GM19463 (cell line): ENCODE results near the gene TMEM184B.

Experiments
- ATAC-seq: cut with Tn5 transposase; IDR thresholded peaks from one replicate; pipeline ENCODE4 v1.9.1; 2021; ENCODE audit warnings: mild to moderate bottlenecking, moderate library complexity; ENCODE audit not compliant: unreplicated experiment

The TMEM184B gene

DNA sequence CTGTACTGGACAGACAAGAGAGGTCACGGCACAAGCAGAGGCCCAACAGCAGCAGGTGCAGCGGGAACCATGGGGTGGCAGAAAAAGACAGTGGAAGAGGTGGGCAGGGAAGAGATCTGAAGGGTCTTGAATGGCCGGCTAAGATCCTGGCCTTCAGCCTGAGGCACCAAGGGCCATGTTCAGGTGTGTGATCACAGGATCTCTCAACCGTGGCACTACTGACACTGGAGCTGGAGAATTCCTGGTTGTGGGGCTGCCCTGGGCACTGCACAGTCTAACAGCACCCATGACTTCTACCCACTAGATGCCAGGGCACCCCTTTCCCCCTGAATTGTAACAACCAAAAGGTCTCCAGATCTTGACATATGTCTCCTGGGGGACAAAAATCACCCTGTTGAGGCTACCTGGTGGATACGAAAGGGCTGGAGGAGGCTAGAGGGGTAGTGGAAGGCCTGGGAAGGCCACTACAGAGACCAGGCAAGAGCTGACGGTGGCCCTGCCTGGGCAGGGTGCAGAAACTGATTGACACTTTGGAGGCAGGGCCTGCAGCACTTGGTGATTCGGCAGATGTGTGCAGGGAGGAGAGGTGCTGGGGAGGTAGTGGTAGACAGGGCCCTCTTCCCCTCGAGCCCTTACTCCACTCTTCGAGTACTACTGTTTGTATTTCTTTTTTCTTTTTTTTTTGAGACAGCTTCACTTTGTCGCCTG, 36.1 kb upstream of the TMEM184B start:
- ATAC-seq: no peak

DNA sequence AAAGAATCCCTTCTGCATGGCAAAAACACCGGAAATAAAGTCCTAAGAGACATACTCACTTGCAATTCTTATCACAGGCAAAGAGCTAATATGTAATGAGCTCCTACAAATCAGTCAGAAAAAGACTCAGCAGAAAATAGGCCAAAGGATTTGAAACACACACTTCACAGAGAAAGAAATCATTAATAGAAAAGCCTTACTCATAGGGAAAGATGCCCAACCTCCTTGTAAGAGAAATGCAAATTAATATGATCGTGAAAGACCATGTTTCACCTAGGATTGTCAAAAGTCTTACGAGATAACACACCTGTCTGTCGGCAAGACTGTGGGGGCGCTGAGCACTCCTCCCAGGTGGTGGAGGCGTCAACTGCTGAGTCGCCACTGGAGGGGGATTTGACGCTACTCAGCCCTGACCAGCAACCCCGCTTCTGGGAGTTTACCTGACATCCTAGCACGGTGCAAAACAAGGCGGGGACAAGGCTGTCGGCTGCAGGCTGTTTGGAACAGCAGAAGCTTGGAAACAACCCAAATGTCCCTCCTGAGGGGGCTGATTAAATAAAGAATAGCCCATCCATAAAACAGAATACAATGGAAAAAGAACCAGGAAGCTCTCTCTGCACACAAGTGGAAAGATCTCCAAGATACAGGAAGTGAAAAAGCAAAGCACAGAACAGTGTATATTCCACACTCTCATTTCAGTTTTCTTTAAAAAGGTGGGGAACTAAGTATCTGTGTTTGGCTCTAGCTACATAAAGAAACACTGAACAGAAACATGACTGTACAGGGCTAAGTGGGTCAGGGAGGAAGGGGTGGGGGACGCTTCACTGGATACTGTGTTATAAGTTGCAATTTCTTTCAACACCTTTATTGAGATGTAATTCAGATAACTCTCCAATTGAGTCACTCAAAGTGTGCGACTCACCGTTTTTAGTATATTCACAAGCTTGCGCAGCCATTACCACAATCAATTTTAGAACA, 33.0 kb upstream of the TMEM184B start:
- peak; percentile 79 for ATAC-seq

DNA sequence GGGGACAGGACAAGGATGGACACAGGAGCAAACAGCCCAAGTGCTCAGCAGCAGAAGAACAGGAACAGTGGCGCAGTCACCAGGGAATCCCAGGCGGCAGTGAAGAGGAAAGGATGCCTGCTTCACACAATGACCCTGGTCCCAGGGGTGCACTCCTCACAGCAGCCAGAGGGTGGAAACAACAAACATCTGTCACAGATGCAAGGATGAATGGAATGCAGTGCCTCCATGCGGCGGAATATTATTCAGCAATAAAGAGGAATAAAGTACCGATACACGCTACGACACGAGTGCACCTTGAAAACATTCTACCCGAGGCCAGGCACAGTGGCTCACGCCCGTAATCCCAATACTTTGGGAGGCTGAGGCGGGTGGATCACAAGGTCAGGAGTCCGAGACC, 31.7 kb upstream of the TMEM184B start:
- ATAC-seq: no peak

DNA sequence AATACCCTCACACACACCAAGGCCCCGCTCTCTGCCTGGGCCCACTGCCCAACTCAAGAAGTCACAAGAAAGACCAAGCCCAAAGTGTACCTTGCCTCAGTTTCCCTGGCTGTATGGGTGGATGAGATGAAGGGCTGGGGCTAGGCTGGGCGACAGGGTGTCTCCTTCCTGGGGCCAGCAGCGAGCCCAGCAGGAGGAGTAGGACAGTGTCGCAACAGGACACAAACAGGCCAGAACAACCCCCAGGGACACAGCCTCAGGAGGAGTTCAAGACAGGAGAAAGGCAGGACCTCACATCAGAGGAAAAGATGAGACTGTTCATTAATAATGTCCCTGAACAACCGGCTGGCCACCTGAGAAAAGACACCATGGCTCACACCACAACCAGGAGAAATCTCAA, 31.2 kb upstream of the TMEM184B start:
- no peak for ATAC-seq

DNA sequence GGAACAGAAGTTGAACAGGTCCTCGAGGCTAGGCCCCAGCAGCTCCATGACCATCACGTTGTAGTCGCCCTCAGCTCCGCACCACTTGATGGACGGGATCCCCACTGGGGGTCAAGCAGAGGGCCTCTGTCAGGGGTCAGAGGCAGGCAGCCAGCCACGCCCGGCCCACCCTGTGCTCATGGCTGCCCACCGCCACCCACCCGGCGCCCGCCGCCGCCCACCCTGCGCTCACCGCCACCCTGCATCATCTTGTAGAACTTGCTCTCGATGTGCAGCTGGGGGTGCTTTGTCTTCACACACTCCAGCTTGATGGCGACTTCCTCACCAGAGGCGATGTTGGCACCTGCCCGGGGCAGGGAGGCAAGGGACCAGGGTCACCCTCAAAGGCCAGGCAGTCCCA, 30.1 kb upstream of the TMEM184B start:
- no peak for ATAC-seq

DNA sequence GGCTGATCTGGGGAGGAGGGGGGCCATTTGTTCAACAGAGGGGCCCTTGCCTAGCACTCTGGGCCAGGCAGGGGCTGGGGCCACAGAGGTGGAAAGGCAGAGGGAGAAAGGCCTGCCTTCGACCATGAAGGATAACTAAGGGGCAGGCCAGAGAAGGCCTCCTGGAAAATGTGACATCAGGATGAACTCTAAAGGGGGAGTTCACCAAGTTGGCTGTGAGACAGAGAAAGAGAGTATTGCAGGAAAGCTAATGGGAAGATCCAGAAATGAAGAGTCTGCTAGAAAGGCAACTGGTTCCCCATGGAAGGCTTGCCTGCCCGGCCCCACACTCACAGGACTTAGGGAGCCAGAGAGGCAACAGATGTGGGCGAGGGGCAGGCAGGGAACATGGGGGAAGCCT, 28.1 kb upstream of the TMEM184B start:
- no peak for ATAC-seq

DNA sequence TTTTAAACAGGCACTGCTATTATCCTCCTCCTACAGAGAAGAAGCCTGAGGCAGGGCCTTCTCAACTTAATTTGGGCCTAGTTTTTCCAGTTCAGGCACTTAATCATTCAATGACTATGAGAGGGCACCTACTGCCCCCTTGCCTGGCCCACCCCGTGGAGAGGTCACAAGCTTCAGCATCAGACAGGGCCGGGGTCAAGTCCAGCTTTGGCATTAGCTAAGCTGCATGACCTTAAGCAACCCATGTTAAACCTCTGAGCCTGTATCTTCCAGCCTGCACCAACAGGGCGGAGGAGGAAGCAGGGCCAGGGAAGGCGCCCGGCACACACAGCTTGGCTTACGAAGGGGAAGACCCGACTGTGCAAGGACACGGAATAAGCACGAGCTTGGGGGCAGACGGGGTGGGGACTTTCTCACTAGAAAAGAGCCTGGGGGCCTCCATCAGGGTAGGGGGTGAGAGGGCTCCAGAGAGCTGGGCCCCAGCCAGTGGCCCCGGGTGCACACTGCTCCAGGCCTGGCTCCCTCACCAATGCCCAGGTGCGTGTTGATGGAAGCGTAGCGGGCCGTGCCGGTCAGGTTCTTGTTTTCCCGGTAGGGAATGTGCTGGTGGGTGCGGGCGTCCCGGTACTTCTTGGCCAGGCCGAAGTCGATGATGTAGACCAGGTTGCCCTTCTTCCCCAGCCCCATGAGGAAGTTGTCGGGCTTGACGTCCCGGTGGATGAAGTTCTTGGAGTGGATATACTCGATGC, 27.6 kb upstream of the TMEM184B start:
- ATAC-seq: no peak

DNA sequence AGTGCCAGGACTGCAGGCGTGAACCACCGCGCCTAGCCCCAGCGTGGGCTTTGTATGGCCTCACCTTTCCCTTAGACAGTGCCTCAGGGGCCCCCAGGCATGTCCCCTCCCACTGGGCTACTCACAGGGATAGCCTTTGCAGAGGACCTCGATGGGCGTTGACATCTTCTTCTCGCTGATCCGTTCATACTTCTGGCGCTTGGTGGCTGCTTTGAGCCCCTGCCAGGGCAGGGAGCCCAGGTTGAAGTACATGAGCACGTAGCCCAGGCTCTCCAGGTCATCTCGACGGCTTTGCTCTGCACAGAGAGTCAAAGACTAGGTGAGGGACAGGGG, 26.9 kb upstream of the TMEM184B start:
- ATAC-seq: no peak

DNA sequence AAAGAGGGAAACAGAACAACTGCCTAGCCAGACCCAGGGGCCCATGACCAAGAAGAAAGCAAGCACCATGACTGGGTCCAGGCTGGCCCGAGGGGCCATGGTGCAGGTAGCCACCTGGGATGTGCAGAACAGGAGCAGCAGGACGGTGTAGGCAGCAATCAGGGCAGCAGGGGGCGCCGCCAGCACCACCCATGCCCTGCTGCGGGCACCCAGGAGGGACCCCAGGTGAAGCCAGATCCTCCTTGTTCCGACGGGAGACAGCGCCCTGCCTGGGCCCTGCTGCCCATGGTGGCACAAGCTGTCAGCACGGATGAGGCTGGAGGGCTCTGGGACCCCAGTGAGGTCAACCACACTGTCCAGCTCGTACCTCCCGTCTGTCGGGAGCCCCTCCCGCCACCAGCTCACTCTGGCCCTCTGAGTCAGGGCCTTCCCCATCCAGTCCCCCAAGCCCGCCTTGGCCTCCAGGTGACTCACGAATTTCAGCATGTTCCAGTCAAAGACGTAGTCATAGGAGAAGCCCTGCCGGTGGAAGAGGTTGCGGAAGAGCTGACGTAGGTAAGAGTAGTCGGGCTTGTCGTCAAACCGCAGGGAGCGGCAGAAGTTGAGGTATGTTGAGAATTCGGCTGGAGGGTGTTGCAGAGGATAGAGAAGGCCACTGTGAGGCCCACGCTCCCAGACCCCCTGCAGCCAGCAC, 25.6 kb upstream of the TMEM184B start:
- ATAC-seq: no peak

DNA sequence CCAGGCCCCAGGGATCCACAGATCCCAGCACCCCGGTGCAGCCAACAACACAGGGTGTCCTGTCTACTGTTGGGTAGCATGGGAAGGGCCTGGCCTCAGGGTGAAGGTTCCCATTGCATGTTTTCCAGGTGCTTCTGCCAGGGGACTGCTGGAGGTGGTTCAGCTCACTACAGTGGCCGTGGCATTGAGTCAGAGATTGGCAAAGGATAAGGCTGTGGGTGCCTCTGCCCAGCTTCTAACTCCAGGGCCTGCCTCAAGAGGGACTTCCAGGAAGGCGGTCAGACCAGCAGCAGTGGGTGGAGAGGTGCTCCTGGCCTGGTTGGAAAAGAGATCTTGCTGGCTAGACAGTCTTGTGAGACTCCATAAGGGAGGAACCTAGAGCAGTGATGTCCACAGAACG, 23.6 kb upstream of the TMEM184B start:
- no peak for ATAC-seq

DNA sequence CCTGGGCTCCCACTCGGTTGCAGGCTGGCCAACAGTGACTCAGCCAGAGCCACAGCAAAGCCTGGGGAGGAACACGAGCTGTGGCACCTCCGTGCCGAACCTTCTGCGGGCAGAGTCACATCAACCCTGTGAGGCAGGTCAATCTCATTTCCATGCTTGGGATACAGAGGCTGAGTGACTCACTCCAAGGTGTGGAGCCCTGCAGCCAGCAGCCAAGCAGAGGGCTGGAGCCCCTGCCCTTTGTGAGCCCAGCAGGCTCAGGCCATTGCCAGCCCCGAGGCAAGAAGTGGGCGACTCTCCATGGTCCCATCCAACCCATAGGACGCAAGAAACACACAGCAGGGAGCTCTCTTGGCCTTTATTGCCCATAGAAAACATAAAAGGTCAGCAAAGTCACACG, 23.1 kb upstream of the TMEM184B start:
- no peak for ATAC-seq

DNA sequence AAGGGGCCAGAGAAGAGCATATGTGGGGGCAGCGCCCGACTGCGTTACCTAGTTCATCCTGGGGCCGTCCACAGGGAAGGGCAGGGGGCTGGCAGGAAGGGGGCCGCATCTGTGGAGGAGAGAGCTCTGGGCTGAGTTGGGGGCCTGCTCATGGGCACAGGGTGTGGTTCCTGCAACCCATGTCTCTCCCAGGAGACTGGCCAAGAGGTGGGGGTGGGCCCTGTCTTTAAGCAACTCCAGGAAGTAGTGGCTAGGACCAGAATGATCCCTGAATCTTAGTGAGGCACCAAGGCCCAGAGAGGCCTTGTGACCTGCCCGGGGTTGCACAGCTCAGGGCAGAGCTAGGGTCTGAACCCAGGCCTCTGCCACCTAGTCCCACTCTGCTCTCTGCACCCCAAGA, 22.5 kb upstream of the TMEM184B start:
- ATAC-seq: no peak

DNA sequence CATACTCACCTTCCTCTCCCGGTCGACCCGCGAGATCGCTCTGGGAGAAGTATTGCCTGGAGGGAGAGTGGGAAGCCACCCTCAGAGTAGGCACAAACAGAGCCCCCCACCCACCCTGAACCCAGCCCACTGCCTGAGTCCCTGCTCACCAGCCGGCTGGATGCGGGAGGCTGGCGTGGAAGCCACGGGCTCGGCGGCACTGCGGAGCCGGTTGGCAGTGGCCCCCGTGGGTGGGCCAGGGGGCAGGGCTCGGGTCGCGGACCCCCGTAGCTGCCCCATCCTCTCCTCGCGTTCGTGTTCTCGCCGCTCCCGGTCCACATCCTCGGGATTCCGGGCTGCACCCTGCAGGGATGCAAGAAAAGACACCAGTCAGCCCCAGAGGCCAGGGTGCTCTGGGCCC, 21.4 kb upstream of the TMEM184B start:
- no peak for ATAC-seq

DNA sequence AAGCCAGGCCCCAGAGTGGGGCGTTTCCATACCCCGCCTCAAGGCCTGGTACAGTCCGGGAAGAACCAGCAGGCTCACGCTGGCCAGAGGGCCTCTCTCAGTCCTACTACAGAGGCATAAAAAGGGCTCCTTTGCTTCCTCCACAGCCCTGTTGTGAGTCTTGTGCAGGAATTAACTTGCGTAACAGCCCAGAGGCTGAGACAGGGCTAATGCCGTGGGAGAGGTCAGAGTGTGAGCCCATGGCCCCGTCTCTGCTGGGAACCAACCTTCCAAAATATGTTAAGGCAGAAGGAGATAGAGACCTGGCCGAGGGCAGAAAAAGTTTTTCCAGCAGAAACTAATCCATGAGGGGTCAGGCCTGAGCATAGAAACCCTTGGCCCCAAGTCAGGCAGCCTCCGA, 19.9 kb upstream of the TMEM184B start:
- no peak for ATAC-seq

DNA sequence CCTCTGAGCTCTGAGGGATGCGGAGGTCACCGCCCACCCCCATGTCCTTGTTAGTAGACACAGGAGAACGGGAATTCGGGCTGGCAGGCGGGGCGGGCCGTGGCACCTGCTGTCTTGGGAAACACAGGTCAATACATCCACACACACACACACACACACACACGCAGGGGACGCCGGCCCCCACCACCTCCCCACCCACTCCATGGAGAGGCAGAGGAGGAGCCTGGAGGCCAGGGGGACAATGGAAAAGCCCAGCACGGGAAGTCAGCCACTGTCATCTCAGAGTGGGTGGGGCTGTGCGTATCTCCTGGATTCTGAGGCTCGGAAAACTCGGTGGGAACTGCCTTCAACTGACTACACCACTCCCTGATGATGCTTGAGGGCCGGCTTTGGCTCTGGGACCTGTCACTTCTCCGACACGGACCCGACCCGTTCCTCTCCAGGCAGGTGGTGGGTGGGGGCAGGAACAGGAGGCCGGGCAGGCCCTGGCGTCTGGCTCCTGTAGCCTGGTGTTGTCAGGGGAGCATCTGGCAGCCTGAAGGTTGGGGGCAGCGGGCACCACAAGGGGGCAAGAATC, 18.5 kb upstream of the TMEM184B start:
- no peak for ATAC-seq

DNA sequence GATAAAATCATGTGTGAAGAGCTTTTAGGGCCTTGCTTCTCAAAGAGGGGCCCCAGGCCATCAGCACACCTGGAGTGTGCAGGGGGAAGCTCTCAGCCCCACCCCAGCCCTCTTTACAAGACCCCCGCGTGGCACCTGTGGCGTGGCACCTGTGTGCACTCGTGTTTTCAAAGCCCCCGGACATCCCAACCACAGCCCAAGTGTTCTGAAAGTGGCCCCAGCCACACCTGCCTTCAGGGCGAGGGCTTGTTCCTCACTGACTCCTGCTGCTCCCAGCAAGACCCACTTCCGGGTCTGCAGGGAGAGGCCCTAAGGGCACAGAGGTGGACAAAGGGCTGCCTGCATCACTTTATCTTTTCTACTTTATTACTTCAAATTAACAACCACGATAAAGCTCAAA, 17.5 kb upstream of the TMEM184B start:
- no peak for ATAC-seq

DNA sequence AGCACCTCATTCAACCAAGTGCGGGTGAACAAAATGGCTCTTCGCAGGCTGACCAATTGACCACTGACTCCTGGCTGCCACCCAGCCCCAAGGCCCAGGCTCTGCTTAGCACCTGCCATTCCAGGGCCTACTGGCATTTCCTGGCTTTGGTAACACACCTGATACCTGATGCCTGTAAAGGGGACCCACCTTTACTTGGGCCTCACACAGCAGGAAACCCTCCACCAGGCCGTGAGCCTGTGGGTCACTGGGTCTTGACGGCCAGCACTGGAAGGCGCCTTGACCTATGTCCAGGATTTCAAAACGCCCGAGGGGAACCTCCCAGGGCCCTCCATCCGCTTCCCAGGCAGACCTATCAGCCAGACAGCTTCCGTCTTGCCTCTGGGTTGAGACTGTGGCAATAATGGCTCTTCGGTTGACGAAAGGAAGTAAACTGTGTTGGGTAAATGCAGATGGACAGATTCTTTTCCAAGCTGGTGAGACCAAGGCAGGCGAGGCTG, 16.8 kb upstream of the TMEM184B start:
- no peak for ATAC-seq

DNA sequence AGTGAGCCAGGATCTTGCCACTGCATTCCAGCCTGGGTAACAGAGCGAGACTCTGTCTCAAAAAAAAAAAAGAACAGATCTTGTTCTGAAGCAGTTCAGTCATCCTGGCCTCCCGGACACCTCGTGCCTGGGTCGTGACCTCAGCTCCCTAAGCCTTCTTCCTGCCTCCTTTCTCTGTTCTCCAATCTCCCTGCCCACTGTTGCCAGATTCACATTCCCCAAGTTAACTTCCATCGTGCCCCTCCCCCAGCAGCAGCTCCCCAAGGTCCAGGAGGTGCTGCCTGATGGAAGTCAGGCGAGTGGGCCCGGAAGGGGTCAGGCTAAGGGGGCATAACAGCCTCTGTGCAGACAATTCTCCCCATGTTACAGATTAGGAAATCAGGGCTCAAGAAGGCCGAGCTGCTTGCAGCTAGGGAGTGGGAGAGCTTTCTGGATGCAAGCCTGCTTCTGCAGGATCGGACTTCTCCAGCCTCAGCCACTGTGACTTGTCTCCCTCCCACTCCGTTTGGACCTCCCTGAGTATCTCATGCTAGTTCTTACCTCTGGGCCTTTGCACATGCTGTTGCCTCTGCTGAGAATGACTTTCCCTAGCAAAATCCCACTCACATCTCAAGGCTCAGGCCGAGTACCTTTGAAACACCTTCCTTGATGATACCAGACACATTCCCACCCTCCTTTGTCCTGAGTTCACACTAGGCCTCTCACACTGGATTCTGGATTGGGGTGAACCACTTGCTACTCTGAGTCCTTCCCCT, 14.3 kb upstream of the TMEM184B start:
- ATAC-seq: no peak

DNA sequence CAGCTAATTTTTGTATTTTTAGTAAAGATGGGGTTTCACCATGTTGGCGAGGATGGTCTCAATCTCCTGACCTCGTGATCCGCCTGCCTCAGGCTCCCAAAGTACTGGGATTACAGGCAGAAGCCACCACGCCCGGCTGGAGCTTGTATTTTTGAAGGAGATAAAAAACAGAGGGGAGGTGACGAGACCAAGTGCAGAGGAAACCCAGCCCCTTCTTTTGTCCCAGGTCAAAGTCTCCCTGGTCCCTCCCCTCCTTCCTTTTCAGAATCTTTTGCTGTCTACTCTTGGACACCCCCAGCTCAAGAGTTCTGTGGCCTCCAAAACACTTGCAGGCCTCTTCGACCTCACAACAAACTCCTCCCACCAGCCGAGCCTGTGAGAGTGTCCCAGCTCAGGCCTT, 12.2 kb upstream of the TMEM184B start:
- no peak for ATAC-seq

DNA sequence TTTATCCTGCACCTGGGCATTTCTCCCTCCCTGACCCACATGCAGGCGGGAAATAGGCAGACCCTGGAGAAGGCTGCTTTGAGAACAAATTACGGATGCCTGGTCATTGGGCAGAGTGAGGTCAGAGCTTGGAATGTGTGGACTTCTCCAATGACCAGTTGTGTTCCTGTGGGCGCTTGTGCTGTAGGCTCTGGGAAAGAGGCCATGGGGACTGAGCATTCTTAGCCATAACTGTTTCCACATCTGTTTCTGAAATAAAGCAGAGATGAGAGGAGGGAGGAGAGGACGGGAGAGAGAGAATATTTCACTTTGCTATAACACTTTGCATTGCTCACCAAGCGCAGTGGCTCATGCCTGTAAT, 11.2 kb upstream of the TMEM184B start:
- no peak for ATAC-seq
